ENCODE data around the gene CDC7. TPM values are rescaled to one million over a fixed set of nuclear protein-coding genes. Genes with fewer than 3 reads are reported as not detected.

The CDC7 gene
- 5.2 to 6.8 TPM (median 5.9 TPM) in 5 replicates for total RNA-seq (2022; extraction: Qiagen RNA extraction; ENCODE audit: low read depth)

DNA sequence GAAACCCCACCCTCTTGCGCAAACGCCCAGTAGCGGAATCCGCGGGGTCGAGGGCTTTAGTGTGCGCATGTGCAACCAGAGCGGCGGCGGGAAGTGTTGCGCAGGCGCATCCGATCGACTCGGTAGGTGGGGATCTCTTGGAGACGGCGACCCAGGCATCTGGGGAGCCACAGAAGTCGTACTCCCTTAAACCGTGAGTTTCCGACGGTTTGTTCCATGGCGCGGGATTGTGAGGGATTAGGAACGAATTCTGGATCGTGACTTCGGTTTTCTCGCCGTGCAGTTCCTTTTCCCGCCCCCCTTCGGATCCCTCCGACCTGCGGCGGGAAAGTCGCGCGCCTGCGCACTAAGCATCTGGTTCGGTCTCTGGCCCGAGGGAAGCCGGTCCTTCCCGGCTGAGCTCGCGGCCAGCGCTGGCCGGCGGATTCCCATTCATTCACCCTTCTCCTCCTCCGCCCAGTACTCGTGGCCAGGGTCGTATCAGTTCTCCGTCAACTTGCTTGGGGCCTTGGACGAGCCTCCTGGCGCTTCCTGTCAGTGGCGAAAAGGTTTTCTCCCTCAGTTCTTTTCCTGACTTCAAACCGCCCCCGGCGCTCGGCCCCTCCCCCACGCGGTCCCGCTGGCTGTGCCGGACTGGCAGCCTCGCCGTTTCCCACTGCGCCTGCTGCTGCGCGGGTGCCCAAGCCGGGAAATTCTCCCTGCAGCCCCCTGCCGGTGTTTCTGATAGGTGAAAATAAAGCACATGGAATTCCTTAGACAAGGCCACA, at the start of gene CDC7:
Gene CDC7 (plus strand): TSS at position 96 of the 767 bp plus-strand sequence. CDS start 866 bp downstream, outside the sequence.

Other genes starting within 250 kb of the CDC7 start
- gene HFM1, start 96.0 kb upstream of the CDC7 start, total RNA-seq (2022; extraction: Qiagen RNA extraction; ENCODE audit: low read depth) = 0.05 to 0.07 TPM in 2 of 5 replicates, not detected in the others